B cell (primary cell): ENCODE results near the gene ADSS1. TPM values are rescaled to one million over a fixed set of nuclear protein-coding genes. Genes with fewer than 3 reads are reported as not detected.

Experiments used
- ATAC-seq: fragments of 200-7000 bp; cut with Tn5 transposase; one replicate; pipeline ENCODE4 v1.10.0; 2021; ENCODE audit warnings: low read depth, mild to moderate bottlenecking, moderate number of reproducible peaks, moderate library complexity
- CTCF ChIA-PET: fragments of 350-600 bp; sonication (Branson Sonifier 250); formaldehyde crosslinking; loops from one replicate; lab custom pipeline; 2021; ENCODE audit warnings: antibody characterized with exemption, inconsistent platforms; lab: Charles Lee
- POLR2A ChIA-PET: fragments of 350-600 bp; sonication (Branson Sonifier 250); formaldehyde crosslinking; loops from one replicate; lab custom pipeline; 2021; ENCODE audit warnings: antibody characterized with exemption; lab: Charles Lee
- DNase-seq: peaks from one replicate; pipeline ENCODE4 v3.0.0; 2013
- H2AFZ ChIP-seq: 2 replicates; pipeline ENCODE4 v1.6.1; 2012; ENCODE audit warnings: mild to moderate bottlenecking, low read depth, low read length; ENCODE audit not compliant: insufficient read depth, poor library complexity, severe bottlenecking
- H3K27ac ChIP-seq, 2 donors: 1 replicate in 1 of 2; 2 replicates in 1 of 2; pipeline ENCODE4 v1.5.1; 2012 to 2013; ENCODE audit warnings: low read length in 2 of 2, mild to moderate bottlenecking in 2 of 2, moderate library complexity in 1 of 2
- H3K27me3 ChIP-seq, 4 experiments: fragments of 200-600 bp in 1 of 4; sonication (generic) in 1 of 4; replicated peaks in 1 of 4; 1 replicate in 2 of 4; 2 replicates in 2 of 4; pipeline versions ENCODE4 v1.6.1 to v1.7.0; 2013 to 2016; ENCODE audit warnings: low read length in 3 of 4, mild to moderate bottlenecking in 2 of 4, mixed read lengths in 1 of 4, moderate library complexity in 1 of 4; ENCODE audit not compliant: insufficient read depth in 4 of 4, control insufficient read depth in 3 of 4; ENCODE audit errors: control extremely low read depth in 1 of 4
- H3K36me3 ChIP-seq, 2 experiments: replicated peaks in 1 of 2; 1 replicate in 1 of 2; 2 replicates in 1 of 2; pipeline versions ENCODE4 v1.6.1 to v1.7.1; 2013; ENCODE audit warnings: low read length in 1 of 2; ENCODE audit not compliant: insufficient read depth in 2 of 2, control insufficient read depth in 1 of 2; ENCODE audit errors: control extremely low read depth in 1 of 2, extremely low read depth in 1 of 2
- H3K4me1 ChIP-seq, 2 donors: fragments of 200-600 bp in 1 of 2; sonication (generic) in 1 of 2; 1 replicate in 1 of 2; 2 replicates in 1 of 2; pipeline versions ENCODE4 v1.5.1 to v1.6.1; 2013 to 2017; ENCODE audit warnings: low read length in 2 of 2; ENCODE audit not compliant: control insufficient read depth in 2 of 2, insufficient read depth in 2 of 2
- H3K4me2 ChIP-seq: replicated peaks from 2 replicates; pipeline ENCODE3; 2012; ENCODE audit warnings: mild to moderate bottlenecking, low read depth, low read length; ENCODE audit not compliant: poor library complexity, severe bottlenecking
- H3K4me3 ChIP-seq, 5 experiments: fragments of 200-600 bp in 1 of 5; sonication (generic) in 1 of 5; 1 replicate in 3 of 5; 2 replicates in 2 of 5; pipeline versions ENCODE4 v1.5.1 to v1.7.0; 2011 to 2016; ENCODE audit warnings: low read length in 4 of 5, mild to moderate bottlenecking in 4 of 5, low read depth in 2 of 5, control low read depth in 1 of 5, moderate library complexity in 1 of 5; ENCODE audit not compliant: insufficient read depth in 1 of 5; ENCODE audit errors: control extremely low read depth in 1 of 5, extremely low read depth in 1 of 5
- H3K79me2 ChIP-seq: fragments of 200-600 bp; sonication (generic); one replicate; pipeline ENCODE4 v1.6.0; 2016; ENCODE audit warnings: low read length; ENCODE audit not compliant: control insufficient read depth, insufficient read depth
- H3K9ac ChIP-seq: fragments of 200-600 bp; sonication (generic); 2 replicates; pipeline ENCODE4 v1.6.1; 2017; ENCODE audit warnings: mild to moderate bottlenecking, low read length, moderate library complexity
- H3K9me3 ChIP-seq, 3 donors: one replicate each; pipeline versions ENCODE4 v1.6.1 to v1.7.1; 2013; ENCODE audit warnings: low read length in 2 of 3; ENCODE audit not compliant: control insufficient read depth in 2 of 3, insufficient read depth in 1 of 3; ENCODE audit errors: control extremely low read depth in 1 of 3
- H4K20me1 ChIP-seq: 2 replicates; pipeline ENCODE4 v1.6.0; 2012; ENCODE audit warnings: mild to moderate bottlenecking, low read length; ENCODE audit not compliant: insufficient read depth, control insufficient read depth, poor library complexity, severe bottlenecking
- H3K27ac Mint-ChIP-seq: one replicate; pipeline ENCODE4 v1.8.0; 2021; ENCODE audit warnings: mixed read lengths
- H3K27me3 Mint-ChIP-seq: one replicate; pipeline ENCODE4 v1.8.0; 2021; ENCODE audit warnings: mixed read lengths
- H3K4me1 Mint-ChIP-seq: one replicate; pipeline ENCODE4 v1.8.0; 2021; ENCODE audit warnings: mixed read lengths
- H3K4me3 Mint-ChIP-seq: one replicate; pipeline ENCODE4 v1.8.0; 2021; ENCODE audit warnings: mixed read lengths
- H3K9me3 Mint-ChIP-seq: one replicate; pipeline ENCODE4 v1.8.0; 2022; ENCODE audit warnings: mixed read lengths; ENCODE audit not compliant: insufficient read depth
- CTCF ChIP-seq: fragments of 200-600 bp; IDR thresholded peaks from one replicate; pipeline ENCODE4 v1.8.0; 2022; ENCODE audit warnings: antibody characterized with exemption, mild to moderate bottlenecking
- EZH2 ChIP-seq: IDR thresholded peaks from 2 replicates; pipeline ENCODE4 v1.6.1; 2012; ENCODE audit warnings: borderline replicate concordance, low read depth, mild to moderate bottlenecking, moderate library complexity, low read length; ENCODE audit not compliant: insufficient read depth, poor library complexity, severe bottlenecking
- WGBS: methylation state at CpG from one replicate; pipeline ENCODE4 v1.1.5; 2013; ENCODE audit warnings: missing lambda C conversion rate; ENCODE audit not compliant: insufficient coverage; 5-methylcytosine and 5-hydroxymethylcytosine counted together
- intact Hi-C: fragments of 100-400 bp; cut with micrococcal nuclease; formaldehyde crosslinking; loops from one replicate; pipeline ENCODE4 v1.10.0; 2022
- polyA plus RNA-seq: library from polyadenylated mRNA; depleted of rRNA; stranded (reverse); fragments of >200 nt; gene quantifications from 2 replicates; pipeline ENCODE4 v1.2.3, GENCODE V29; 2012
- total RNA-seq, 2 donors: library from RNA; stranded (reverse); fragments of 120-200 nt in 1 of 2; gene quantifications; 1 replicate in 1 of 2; 2 replicates in 1 of 2; pipeline versions ENCODE4 v1.2.3 to v1.2.4, GENCODE V29; 2013 to 2022

The ADSS1 gene
- total and polyA plus RNA-seq, 2 donors (not counting 1 experiment from before 2014, with no cell fraction given) = 0.33 to 1.7 TPM

DNA sequence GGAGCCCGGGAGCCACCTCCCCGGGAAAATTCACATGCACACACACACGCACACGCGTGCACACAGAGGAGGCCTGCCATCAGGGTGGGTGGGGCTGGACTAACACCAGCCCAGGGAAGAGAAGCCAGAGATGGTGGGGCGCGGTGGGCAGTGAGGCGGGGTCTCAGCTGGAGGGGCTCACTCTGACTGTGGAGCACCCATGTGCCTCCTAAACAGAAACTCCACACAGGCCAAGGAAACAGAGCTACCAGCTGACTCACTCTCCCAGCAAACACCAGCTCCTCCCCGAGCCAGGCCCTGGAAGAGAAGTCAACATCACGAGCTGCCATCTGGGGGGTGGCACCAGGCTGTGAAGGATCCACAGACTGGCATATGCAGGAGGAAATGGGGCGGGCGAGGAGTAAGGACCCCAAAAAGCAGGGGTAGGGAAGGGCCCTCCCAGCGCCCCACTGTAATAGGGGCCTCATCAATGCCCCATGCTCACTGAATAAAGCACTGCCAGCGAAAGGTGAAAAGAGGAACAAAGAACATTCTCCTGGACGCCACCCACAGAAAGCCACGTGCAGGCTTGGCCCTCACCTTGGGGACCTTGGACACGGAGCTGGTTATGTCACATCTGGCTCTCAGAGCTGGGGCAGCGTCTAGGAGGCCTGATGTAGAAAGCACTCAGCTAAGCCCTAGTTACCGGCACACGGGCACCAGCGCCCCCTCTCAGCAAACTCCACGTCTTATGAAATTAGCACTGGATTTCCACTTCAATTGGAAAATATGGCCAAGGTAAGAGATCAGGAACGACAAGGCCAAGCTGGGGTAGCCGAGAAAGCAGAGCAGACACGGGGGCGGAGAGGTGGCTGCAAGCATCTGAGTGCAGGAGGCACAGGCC is 43.0 kb upstream of the ADSS1 start:
- H3K9me3 Mint-ChIP-seq = no peaks in the 10 kb centered on the region
- Histone ChIP-seq H3K4me1 (peaks cover 46 to 68% of the 10 kb centered on the region in 2 donors), H3K9ac (no peak overlapping the region), H3K4me2 (peak overlapping the region; percentile 51), H3K27ac (peak overlapping the region in 1 of 2 donors; percentile 7), H4K20me1 (no peaks in the 10 kb centered on the region), H3K4me3 (no peak overlapping the region), H3K27me3 (no peaks in the 10 kb centered on the region), H2AFZ (no peak overlapping the region), H3K79me2 (no peaks in the 10 kb centered on the region), H3K36me3 (no peaks in the 10 kb centered on the region), H3K9me3 (peaks cover 0 to 3% (median 0%) of the 10 kb centered on the region in 3 donors)
- H3K4me3 Mint-ChIP-seq = peak overlapping the region; percentile 51
- WGBS = 52% methylated on average over 25 of the region's 26 CpGs
- no peaks in the 10 kb centered on the region for H3K27me3 Mint-ChIP-seq
- peaks cover 63% of the 10 kb centered on the region for H3K4me1 Mint-ChIP-seq
- ChIA-PET POLR2A (interaction anchor here (0.7 to 1.9 kb wide), 6 partner anchors 16 to 1887 kb away, joined by 4 to 9 read pairs (median 5); no protein-coding TSS in a partner anchor), CTCF (interaction anchor here (0.6 to 6.8 kb wide), 17 partner anchors 8 to 603 kb away, joined by 3 to 64 read pairs (median 4); partner anchors contain the start of gene INF2)
- peak overlapping the region; percentile 68 for H3K27ac Mint-ChIP-seq
- intact Hi-C loops = loop anchor here (1.0 kb wide), 3 partner anchors 21 to 31 kb away; no protein-coding TSS in a partner anchor
- ATAC-seq (peak; percentile 72), DNase-seq (peak; percentile 85)
- peak; percentile 35 for TF ChIP-seq CTCF
- no peak for TF ChIP-seq EZH2
